HepG2 (cell line): ENCODE data around the gene RNGTT. TPM values are rescaled to one million over a fixed set of nuclear protein-coding genes. Genes with fewer than 3 reads are reported as not detected.
A peak's percentile ranks its signal among the peaks of the same experiment; 100 is the strongest.

Source experiments
- ARNT2 ChIP-seq: sonication (generic); formaldehyde crosslinking; IDR thresholded peaks from 2 replicates; pipeline ENCODE4 v1.8.0; 2022; ENCODE audit warnings: mild to moderate bottlenecking, low read depth, missing genetic modification reagents, moderate library complexity
- ERF ChIP-seq: IDR thresholded peaks from 2 replicates; pipeline ENCODE4 v1.6.1; 2018; ENCODE audit warnings: missing biosample characterization, missing genetic modification reagents
- GABPB1 ChIP-seq: IDR thresholded peaks from 2 replicates; pipeline ENCODE4 v1.6.1; 2016; ENCODE audit warnings: mild to moderate bottlenecking, missing genetic modification reagents, moderate library complexity, missing compliant biosample characterization
- GLI4 ChIP-seq: sonication (generic); formaldehyde crosslinking; IDR thresholded peaks from 2 replicates; pipeline ENCODE4 v1.5.1; 2020; ENCODE audit warnings: missing genetic modification reagents, mild to moderate bottlenecking, moderate library complexity, borderline replicate concordance
- MAFF ChIP-seq: IDR thresholded peaks from 2 replicates; pipeline ENCODE4 v1.6.1; 2011; ENCODE audit warnings: low read depth, low read length, improper control_type of control experiment
- MEIS2 ChIP-seq: sonication (generic); formaldehyde crosslinking; IDR thresholded peaks from 2 replicates; pipeline ENCODE4 v1.9.0; 2021; ENCODE audit warnings: mild to moderate bottlenecking, missing genetic modification reagents
- MTF1 ChIP-seq: sonication (generic); formaldehyde crosslinking; IDR thresholded peaks from 2 replicates; pipeline ENCODE4 v1.5.0; 2020; ENCODE audit warnings: missing genetic modification reagents
- MXI1 ChIP-seq: IDR thresholded peaks from 3 replicates; pipeline ENCODE4 v1.6.1; 2012; ENCODE audit warnings: low read depth, low read length, inconsistent platforms, borderline replicate concordance
- NFRKB ChIP-seq: fragments of 450-650 bp; IDR thresholded peaks from 2 replicates; pipeline ENCODE4 v1.6.1; 2017
- PLRG1 ChIP-seq: fragments of 450-650 bp; conservative IDR thresholded peaks from 2 replicates; pipeline ENCODE4 v1.6.1; 2016
- RAD51 ChIP-seq: fragments of 450-650 bp; IDR thresholded peaks from 2 replicates; pipeline ENCODE4 v1.6.1; 2016; ENCODE audit warnings: borderline replicate concordance
- RBM22 ChIP-seq: fragments of 200-400 bp; formaldehyde crosslinking; optimal IDR thresholded peaks from 2 replicates; pipeline ENCODE3; 2017; ENCODE audit warnings: mild to moderate bottlenecking, low read length, moderate library complexity
- RFXAP ChIP-seq: sonication (generic); formaldehyde crosslinking; IDR thresholded peaks from 2 replicates; pipeline ENCODE4 v1.4.0; 2020; ENCODE audit warnings: missing genetic modification reagents, borderline replicate concordance
- SKIL ChIP-seq: sonication (generic); formaldehyde crosslinking; IDR thresholded peaks from 2 replicates; pipeline ENCODE4 v1.8.0; 2022; ENCODE audit warnings: missing genetic modification reagents, mild to moderate bottlenecking, moderate library complexity, borderline replicate concordance
- ZFP82 ChIP-seq: sonication (generic); formaldehyde crosslinking; IDR thresholded peaks from 2 replicates; pipeline ENCODE4 v1.5.1; 2020; ENCODE audit warnings: mild to moderate bottlenecking, missing genetic modification reagents, borderline replicate concordance
- ZMYM2 ChIP-seq: sonication (generic); formaldehyde crosslinking; IDR thresholded peaks from 2 replicates; pipeline ENCODE4 v1.8.0; 2022; ENCODE audit warnings: mild to moderate bottlenecking, missing genetic modification reagents
- ZNF30 ChIP-seq: sonication (generic); formaldehyde crosslinking; IDR thresholded peaks from 2 replicates; pipeline ENCODE4 v1.5.0; 2020; ENCODE audit warnings: mild to moderate bottlenecking, missing genetic modification reagents
- ZNF430 ChIP-seq: sonication (generic); formaldehyde crosslinking; IDR thresholded peaks from 2 replicates; pipeline ENCODE4 v1.9.0; 2021; ENCODE audit warnings: mild to moderate bottlenecking, missing genetic modification reagents
- ZNF496 ChIP-seq: sonication (generic); formaldehyde crosslinking; IDR thresholded peaks from 2 replicates; pipeline ENCODE4 v1.8.1; 2023; ENCODE audit warnings: mild to moderate bottlenecking, moderate library complexity, missing genetic modification reagents; ENCODE audit not compliant: insufficient replicate concordance
- ZNF557 ChIP-seq: sonication (generic); formaldehyde crosslinking; IDR thresholded peaks from 2 replicates; pipeline ENCODE4 v1.4.0; 2020; ENCODE audit warnings: missing genetic modification reagents
- ZNF772 ChIP-seq: sonication (generic); formaldehyde crosslinking; IDR thresholded peaks from 2 replicates; pipeline ENCODE4 v1.5.0; 2020; ENCODE audit warnings: mild to moderate bottlenecking, missing genetic modification reagents
- ZSCAN22 ChIP-seq: sonication (generic); formaldehyde crosslinking; IDR thresholded peaks from 2 replicates; pipeline ENCODE4 v1.4.0; 2020; ENCODE audit warnings: mild to moderate bottlenecking, missing genetic modification reagents
- polyA plus RNA-seq, 8 experiments: library from polyadenylated mRNA; depleted of rRNA in 3 of 8; stranded (reverse) in 7 of 8; unstranded in 1 of 8; fragments of >200 nt; fragmentation: Illumina TruSeq in 4 of 8; extraction: Trizol in 4 of 8; gene quantifications; 2 replicates each; pipeline versions ENCODE4 v1.2.1 to v1.2.3, GENCODE V29; 2011 to 2016; ENCODE audit warnings: low read depth in 4 of 8, missing spikeins in 1 of 8, mixed read lengths in 1 of 8; ENCODE audit not compliant: insufficient read depth in 1 of 8
- total RNA-seq, 5 experiments: library from RNA; depleted of rRNA; stranded (reverse); fragments of >200 nt; fragmentation: Illumina TruSeq; extraction: Trizol; gene quantifications; 2 replicates each; pipeline ENCODE4 v1.2.3, GENCODE V29; 2016; ENCODE audit warnings: low read depth in 1 of 5
- TF ChIP-seq, protein P1 (sequence below): sonication (generic); formaldehyde crosslinking; IDR thresholded peaks from 2 replicates; pipeline ENCODE4 v1.8.1; 2023; ENCODE audit warnings: mild to moderate bottlenecking, moderate library complexity, missing genetic modification reagents
- TF ChIP-seq, protein P2 (sequence below): sonication (generic); formaldehyde crosslinking; IDR thresholded peaks from 2 replicates; pipeline ENCODE4 v1.9.0; 2021; ENCODE audit warnings: missing genetic modification reagents, mild to moderate bottlenecking, borderline replicate concordance
- TF ChIP-seq, protein P3 (sequence below): sonication (generic); formaldehyde crosslinking; IDR thresholded peaks from 2 replicates; pipeline ENCODE4 v1.5.0; 2020; ENCODE audit warnings: missing genetic modification reagents

The RNGTT gene
- total and polyA plus RNA-seq, 2 of the 13 experiments (the other 11 are each of a cell fraction or from before 2014, with no cell fraction given) = 6.0 to 22.6 TPM

DNA sequence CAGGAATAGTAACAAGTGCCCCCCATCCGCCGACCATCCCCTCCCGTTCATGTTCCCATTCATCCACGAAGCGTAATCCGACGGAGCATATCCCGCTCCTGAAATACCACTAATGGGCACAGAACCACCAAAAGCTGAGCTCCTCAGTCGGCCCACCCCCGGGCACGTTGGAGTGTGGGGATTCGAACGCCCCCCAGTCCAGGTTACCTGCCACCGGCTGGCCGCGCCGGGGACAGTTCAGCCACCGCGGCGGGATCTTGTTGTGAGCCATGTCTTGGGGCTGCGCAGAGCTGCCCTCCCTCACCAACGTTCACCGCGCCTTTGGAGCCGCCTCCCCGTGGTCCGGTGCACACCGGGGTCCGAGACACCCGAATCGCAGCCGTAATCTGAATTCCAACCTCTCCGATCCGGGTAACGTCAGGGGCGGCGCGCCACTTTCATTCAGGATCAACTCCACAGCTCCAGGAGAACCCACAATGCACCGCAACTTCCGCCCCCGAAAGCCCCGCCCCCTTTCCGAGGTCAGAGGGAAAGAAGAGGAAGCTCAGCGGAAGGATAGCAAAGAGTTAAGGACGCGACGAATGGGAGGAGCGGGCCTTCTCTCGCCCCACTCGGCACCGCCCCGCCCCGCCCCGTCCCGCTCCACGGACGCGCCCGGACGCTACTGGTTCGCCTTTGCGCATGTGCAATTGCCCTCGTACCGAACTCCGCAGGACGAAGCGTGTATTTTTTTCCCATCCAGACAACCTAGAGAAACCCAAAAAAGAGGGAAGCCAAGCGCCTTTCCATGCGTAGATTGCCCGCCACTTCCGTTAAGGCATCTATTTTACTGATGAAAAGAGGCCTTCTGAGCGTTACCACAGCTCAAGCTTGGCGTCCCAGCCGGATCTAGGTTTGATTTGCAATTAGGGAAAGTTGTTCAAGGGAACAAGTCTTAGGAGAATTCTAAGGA is at the start of gene RNGTT (continued):
- TF ChIP-seq ZSCAN22 (no peak), MTF1 (CRISPR knock-in tag) (no peak), PLRG1 (no peak), MAFF (no peak), MEIS2 (CRISPR knock-in tag) (0 out of 2 replicates have a peak, but pooled peaks have one; percentile 41), NFRKB (no peak), ZNF496 (no peak), ERF (peak; percentile 69), MXI1 (no peak; the same call in 2 of the 3 replicates), ZMYM2 (CRISPR knock-in tag) (peak; percentile 68; the same call in 1 of the 2 replicates), RFXAP (CRISPR knock-in tag) (0 out of 2 replicates have a peak, but pooled peaks have one; percentile 46), GLI4 (CRISPR knock-in tag) (no peak), GABPB1 (peak; percentile 96), ZFP82 (CRISPR knock-in tag) (peak; percentile 59; the same call in 1 of the 2 replicates), ZNF772 (CRISPR knock-in tag) (peak; percentile 57; the same call in 1 of the 2 replicates), ZNF30 (CRISPR knock-in tag) (no peak), RBM22 (no peak), ZNF557 (no peak; the same call in 1 of the 2 replicates), ARNT2 (CRISPR knock-in tag) (peak; percentile 70; the same call in 1 of the 2 replicates), SKIL (CRISPR knock-in tag) (no peak), ZNF430 (peak; percentile 90; the same call in 1 of the 2 replicates), RAD51 (no peak)
- TF ChIP-seq, protein P1, sequence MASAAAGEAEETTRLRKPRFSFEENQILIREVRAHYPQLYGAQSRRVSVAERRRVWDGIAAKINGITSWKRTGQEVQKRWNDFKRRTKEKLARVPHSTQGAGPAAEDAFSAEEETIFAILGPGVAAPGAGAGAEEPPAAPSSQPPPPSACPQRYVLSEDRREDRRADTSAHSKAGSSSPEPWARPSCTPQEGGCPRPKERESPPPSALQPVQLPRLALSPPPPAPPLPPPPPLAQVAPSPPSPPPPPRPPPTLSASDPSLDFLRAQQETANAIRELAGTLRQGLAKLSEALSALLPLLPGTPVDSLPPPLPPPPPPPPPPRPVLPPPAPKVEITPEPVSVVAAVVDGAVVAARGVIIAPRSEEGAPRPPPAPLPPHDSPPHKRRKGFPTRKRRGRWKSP = peak; percentile 83
- TF ChIP-seq, protein P2, sequence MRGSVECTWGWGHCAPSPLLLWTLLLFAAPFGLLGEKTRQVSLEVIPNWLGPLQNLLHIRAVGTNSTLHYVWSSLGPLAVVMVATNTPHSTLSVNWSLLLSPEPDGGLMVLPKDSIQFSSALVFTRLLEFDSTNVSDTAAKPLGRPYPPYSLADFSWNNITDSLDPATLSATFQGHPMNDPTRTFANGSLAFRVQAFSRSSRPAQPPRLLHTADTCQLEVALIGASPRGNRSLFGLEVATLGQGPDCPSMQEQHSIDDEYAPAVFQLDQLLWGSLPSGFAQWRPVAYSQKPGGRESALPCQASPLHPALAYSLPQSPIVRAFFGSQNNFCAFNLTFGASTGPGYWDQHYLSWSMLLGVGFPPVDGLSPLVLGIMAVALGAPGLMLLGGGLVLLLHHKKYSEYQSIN (CRISPR knock-in tag) = no peak
- TF ChIP-seq, protein P3, sequence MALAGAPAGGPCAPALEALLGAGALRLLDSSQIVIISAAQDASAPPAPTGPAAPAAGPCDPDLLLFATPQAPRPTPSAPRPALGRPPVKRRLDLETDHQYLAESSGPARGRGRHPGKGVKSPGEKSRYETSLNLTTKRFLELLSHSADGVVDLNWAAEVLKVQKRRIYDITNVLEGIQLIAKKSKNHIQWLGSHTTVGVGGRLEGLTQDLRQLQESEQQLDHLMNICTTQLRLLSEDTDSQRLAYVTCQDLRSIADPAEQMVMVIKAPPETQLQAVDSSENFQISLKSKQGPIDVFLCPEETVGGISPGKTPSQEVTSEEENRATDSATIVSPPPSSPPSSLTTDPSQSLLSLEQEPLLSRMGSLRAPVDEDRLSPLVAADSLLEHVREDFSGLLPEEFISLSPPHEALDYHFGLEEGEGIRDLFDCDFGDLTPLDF = 0 out of 2 replicates have a peak, but pooled peaks have one; percentile 46
